Stomach (tissue), 4 donors: Measurements from ENCODE around the gene RAB6B.

ENCODE experiments used
- POLR2A ChIP-seq, 4 donors: fragments of 450-650 bp; IDR thresholded peaks; one replicate each; pipeline ENCODE4 v1.6.1; 2016; ENCODE audit warnings: antibody characterized with exemption in 4 of 4, control low read depth in 2 of 4, mild to moderate bottlenecking in 1 of 4, moderate library complexity in 1 of 4
- POLR2AphosphoS5 ChIP-seq, 3 donors: sonication (generic); formaldehyde crosslinking; IDR thresholded peaks; one replicate each; pipeline ENCODE4 v1.6.1; 2016; ENCODE audit warnings: antibody characterized with exemption in 3 of 3
- TF ChIP-seq, protein P1 (sequence below), 7 experiments: fragments of 450-650 bp in 4 of 7; fragments of 200-600 bp in 3 of 7; sonication (generic) in 3 of 7; IDR thresholded peaks; one replicate each; pipeline ENCODE4 v1.5.1; 2016 to 2019; ENCODE audit warnings: antibody characterized with exemption in 7 of 7, control low read depth in 2 of 7, mild to moderate bottlenecking in 1 of 7

DNA sequence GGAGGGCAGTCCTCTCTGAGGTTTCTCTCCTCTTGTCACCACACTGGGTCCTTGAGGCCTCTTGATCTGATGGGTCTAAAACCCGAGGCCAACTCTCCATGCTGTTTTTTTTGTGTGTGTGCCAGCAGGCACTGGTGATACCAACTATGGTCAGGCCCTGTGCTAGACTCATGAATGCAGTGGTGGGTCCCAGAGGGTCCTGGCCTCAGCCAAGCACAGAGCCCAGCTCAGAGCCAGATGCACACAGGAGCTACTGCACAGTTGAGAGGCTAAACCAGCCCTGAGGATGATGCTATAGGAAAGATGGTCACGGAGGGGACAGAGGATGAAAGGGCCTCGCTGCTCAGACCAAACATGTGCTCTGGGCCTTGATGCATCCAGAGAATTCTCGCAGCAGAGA, 33.5 kb downstream of the RAB6B start:
- TF ChIP-seq POLR2AphosphoS5 (IDR thresholded peaks at IDR 0.05) (no peak), POLR2A (IDR thresholded peaks at IDR 0.05) (no peak)
- TF ChIP-seq, protein P1, sequence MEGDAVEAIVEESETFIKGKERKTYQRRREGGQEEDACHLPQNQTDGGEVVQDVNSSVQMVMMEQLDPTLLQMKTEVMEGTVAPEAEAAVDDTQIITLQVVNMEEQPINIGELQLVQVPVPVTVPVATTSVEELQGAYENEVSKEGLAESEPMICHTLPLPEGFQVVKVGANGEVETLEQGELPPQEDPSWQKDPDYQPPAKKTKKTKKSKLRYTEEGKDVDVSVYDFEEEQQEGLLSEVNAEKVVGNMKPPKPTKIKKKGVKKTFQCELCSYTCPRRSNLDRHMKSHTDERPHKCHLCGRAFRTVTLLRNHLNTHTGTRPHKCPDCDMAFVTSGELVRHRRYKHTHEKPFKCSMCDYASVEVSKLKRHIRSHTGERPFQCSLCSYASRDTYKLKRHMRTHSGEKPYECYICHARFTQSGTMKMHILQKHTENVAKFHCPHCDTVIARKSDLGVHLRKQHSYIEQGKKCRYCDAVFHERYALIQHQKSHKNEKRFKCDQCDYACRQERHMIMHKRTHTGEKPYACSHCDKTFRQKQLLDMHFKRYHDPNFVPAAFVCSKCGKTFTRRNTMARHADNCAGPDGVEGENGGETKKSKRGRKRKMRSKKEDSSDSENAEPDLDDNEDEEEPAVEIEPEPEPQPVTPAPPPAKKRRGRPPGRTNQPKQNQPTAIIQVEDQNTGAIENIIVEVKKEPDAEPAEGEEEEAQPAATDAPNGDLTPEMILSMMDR (IDR thresholded peaks at IDR 0.05) = no peak
